ENCODE results near the gene MDGA2. TPM values are rescaled to one million over a fixed set of nuclear protein-coding genes. Genes with fewer than 3 reads are reported as not detected.

MDGA2 gene
- total and polyA plus RNA-seq, 2 of the 8 experiments (the other 6 are each of a cell fraction or from before 2014, with no cell fraction given) = 0.11 to 0.69 TPM

- no peak overlapping the region for H2BK20ac ChIP-seq (ENCODE audit: low read length)
- H3K27me3 ChIP-seq (replicated peaks in 1 of 4; ENCODE audit: control insufficient read depth in 3 of 4, extremely low read depth in 1 of 4, insufficient read depth in 3 of 4, low read length in 3 of 4) = no peaks in the 10 kb centered on the region
- no peak overlapping the region for H2AK5ac ChIP-seq (ENCODE audit: low read depth, low read length)
- POLR2A ChIA-PET (ENCODE audit: partially characterized antibody) = no interaction called here
- H3K14ac ChIP-seq (ENCODE audit: insufficient read length) = no peak overlapping the region
- H3K23me2 ChIP-seq (ENCODE audit: low read depth, low read length) = no peaks in the 10 kb centered on the region
- H4K5ac ChIP-seq (ENCODE audit: insufficient read length, low read depth, low read length) = no peak overlapping the region
- no peak overlapping the region for H3K4me2 ChIP-seq (ENCODE audit: insufficient read depth in 1 of 2, low read depth in 2 of 2, low read length in 2 of 2)
- peaks cover 0 to 2% of the 10 kb centered on the region in 2 experiments; a peak in 1 of 4 replicates for H3K9me3 ChIP-seq (ENCODE audit: insufficient read depth in 2 of 2, low read depth in 1 of 2, low read length in 1 of 2)
- H3K79me2 ChIP-seq (ENCODE audit: control insufficient read depth in 1 of 2, insufficient read depth in 2 of 2, low read length in 2 of 2) = no peaks in the 10 kb centered on the region
- no peak overlapping the region for H3K23ac ChIP-seq (ENCODE audit: insufficient read length)
- H2BK12ac ChIP-seq (ENCODE audit: low read depth, low read length) = no peak overlapping the region
- no peak overlapping the region for H3K9ac ChIP-seq (replicated peaks in 1 of 4; ENCODE audit: extremely low read depth in 1 of 4, low read depth in 3 of 4, low read length in 3 of 4)
- no peak overlapping the region for H3K18ac ChIP-seq (ENCODE audit: extremely low read depth, low read length)
- H3K56ac ChIP-seq (replicated peaks; ENCODE audit: insufficient read length, low read depth, low read length) = no peak overlapping the region
- H2BK15ac ChIP-seq (ENCODE audit: low read length) = no peak overlapping the region
- no peaks in the 10 kb centered on the region for H4K20me1 ChIP-seq (replicated peaks in 1 of 2; ENCODE audit: control insufficient read depth in 1 of 2, insufficient read depth in 2 of 2, low read length in 2 of 2)
- H3K4me3 ChIP-seq (ENCODE audit: extremely low read depth in 1 of 4, insufficient read depth in 2 of 4, low read depth in 3 of 4, low read length in 4 of 4) = no peak overlapping the region
- 92% methylated on average over 4 of the region's 4 CpGs; no CpG with 5 or more reads in 1 of the 2 experiments for WGBS, 2 experiments (ENCODE audit: extremely low coverage in 1 of 2, insufficient coverage in 1 of 2, insufficient read length in 1 of 2, insufficient replicate concordance in 2 of 2, low coverage in 1 of 2, low lambda C conversion rate in 2 of 2, missing lambda C conversion rate in 1 of 2)
- no peak overlapping the region for H4K8ac ChIP-seq (ENCODE audit: extremely low read depth, insufficient read depth, low read length)
- no peak overlapping the region for H2BK5ac ChIP-seq (ENCODE audit: low read depth, low read length)
- H3K4me1 ChIP-seq (replicated peaks in 1 of 4; ENCODE audit: control insufficient read depth in 3 of 4, insufficient read depth in 4 of 4, low read length in 3 of 4) = no peaks in the 10 kb centered on the region
- H3K79me1 ChIP-seq (ENCODE audit: low read depth, low read length) = no peaks in the 10 kb centered on the region
- H4K91ac ChIP-seq (replicated peaks; ENCODE audit: insufficient read length, low read length) = no peak overlapping the region
- H3K27ac ChIP-seq (ENCODE audit: low read depth, low read length) = no peak overlapping the region
- H2AFZ ChIP-seq (ENCODE audit: low read length) = no peak overlapping the region
- FAIRE-seq (no peak), DNase-seq (ENCODE audit: low read depth in 1 of 2, low spot score in 2 of 2) (no peak)
- no peak overlapping the region for H2BK120ac ChIP-seq (replicated peaks; ENCODE audit: low read depth, low read length)
- CTCF ChIA-PET (ENCODE audit: partially characterized antibody) = no interaction called here
- no peak overlapping the region for H3K4ac ChIP-seq (replicated peaks; ENCODE audit: insufficient read length, low read depth, low read length)
- H3K36me3 ChIP-seq (ENCODE audit: control insufficient read depth in 2 of 4, insufficient read depth in 4 of 4, low read length in 3 of 4) = no peaks in the 10 kb centered on the region
- no peak for TF ChIP-seq ASH2L (IDR thresholded peaks at IDR 0.05; ENCODE audit: low read length)
- TF ChIP-seq CHD1 (IDR thresholded peaks at IDR 0.05; ENCODE audit: low read depth, low read length) = no peak
- TF ChIP-seq KDM4A (IDR thresholded peaks at IDR 0.05; ENCODE audit: low read depth, low read length, severe bottlenecking) = no peak
- no peak for TF ChIP-seq SP4 (IDR thresholded peaks at IDR 0.05; ENCODE audit: low read length)
- no peak for TF ChIP-seq GTF2F1 (IDR thresholded peaks at IDR 0.05; ENCODE audit: borderline replicate concordance, low read depth, low read length)
- no peak for TF ChIP-seq EP300 (IDR thresholded peaks at IDR 0.05; ENCODE audit: borderline replicate concordance in 1 of 2, low read depth in 2 of 2, low read length in 2 of 2)
- TF ChIP-seq ATF2 (IDR thresholded peaks at IDR 0.05; ENCODE audit: low read length) = no peak
- TF ChIP-seq TAF1 (IDR thresholded peaks at IDR 0.05; ENCODE audit: low read depth, low read length) = no peak
- no peak for TF ChIP-seq CTBP2 (IDR thresholded peaks at IDR 0.05; ENCODE audit: borderline replicate concordance, insufficient read depth, insufficient read length, low read length)
These were observed 451.7 kb downstream of the MDGA2 start for GRCh38 chr14:47223656-47224055.

All from H1 (cell line).